Measurements from ENCODE around the gene MAB21L4.

MAB21L4 gene

DNA sequence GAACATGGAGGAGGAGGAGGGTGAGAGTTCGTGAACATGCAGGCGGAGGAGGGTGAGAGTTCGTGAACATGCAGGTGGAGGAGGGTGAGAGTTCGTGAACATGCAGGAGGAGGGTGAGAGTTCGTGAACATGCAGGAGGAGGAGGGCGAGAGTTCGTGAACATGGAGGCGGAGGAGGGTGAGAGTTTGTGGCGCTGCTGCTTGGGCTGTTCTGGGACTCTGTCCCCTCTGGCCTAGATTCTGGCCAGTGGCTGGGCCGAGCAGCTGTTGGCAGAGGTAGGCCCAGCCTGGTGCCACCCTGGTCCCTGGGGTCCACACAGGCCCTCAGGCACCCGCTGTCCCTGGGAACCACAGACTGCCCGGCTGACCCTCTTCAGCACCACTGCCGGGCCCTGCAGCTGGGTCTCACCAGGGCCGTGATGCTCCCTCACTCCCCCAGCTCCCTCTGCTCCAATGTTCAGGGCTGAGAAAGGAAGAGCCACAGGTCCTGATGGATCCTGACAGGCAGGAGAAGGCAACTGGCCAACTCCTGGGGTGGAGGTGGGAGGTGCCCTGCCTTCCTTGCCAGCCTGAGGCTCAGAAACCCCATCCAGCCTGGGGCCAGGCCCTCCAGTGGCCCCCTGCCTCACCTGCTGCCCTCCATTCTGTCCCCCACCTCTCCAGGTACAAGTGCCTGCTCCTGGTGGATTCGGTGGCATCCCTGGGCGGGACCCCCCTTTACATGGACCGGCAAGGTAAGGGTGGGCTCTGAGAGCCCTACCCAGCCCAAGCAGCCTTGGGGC is 23.4 kb downstream of the MAB21L4 start:
- TF ChIP-seq, protein P1, sequence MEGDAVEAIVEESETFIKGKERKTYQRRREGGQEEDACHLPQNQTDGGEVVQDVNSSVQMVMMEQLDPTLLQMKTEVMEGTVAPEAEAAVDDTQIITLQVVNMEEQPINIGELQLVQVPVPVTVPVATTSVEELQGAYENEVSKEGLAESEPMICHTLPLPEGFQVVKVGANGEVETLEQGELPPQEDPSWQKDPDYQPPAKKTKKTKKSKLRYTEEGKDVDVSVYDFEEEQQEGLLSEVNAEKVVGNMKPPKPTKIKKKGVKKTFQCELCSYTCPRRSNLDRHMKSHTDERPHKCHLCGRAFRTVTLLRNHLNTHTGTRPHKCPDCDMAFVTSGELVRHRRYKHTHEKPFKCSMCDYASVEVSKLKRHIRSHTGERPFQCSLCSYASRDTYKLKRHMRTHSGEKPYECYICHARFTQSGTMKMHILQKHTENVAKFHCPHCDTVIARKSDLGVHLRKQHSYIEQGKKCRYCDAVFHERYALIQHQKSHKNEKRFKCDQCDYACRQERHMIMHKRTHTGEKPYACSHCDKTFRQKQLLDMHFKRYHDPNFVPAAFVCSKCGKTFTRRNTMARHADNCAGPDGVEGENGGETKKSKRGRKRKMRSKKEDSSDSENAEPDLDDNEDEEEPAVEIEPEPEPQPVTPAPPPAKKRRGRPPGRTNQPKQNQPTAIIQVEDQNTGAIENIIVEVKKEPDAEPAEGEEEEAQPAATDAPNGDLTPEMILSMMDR (IDR thresholded peaks at IDR 0.05; ENCODE audit: insufficient read depth, low read length, poor library complexity, severe bottlenecking) = no peak
- H3K36me3 ChIP-seq (ENCODE audit: control insufficient read depth, insufficient read depth, low read length) = no peaks in the 10 kb centered on the region

DNA sequence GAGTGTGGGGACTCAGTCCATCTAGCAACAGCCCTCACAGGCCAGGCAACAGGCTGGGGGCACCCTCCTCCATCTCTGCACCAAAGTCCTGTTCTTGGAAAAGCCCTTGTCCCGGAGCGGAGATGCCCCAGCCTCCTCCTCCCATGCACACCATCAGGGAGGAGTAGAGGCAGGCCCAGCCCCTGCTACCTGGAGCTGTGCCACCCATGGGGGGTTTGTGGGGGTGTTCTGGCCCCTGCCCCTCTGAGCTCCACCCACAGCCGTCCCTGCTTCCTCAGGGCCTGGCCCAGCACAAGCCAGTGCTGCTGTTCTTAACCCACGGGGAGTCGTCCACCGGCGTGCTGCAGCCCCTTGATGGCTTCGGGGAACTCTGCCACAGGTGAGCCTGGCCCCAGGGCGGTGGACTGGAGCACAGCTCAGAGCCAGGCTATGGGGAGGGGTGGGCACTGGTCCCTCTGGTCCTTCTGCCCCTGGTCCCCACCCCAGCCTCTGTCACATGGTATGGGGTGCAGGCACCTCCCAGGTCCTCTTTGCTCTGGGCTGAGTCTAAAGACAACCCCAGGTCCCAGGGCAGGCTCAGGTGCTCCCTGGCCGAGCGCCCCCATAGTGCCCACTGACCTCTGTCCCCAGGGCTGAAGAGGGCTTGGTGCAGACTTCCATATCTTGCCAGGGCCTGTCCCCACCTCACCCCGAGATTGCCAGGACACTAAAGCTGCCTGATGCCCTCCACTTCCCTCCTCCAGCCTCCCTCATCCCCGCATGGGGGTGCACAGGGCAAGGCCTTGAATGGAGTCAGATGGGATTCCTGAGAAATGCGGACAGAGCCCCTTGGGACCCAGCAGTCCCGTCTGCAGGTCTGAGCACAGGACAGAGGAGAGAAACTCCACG is 24.6 kb downstream of the MAB21L4 start:
- DNase-seq (ENCODE audit: extremely low read depth, insufficient read length) = no peak
- Histone ChIP-seq H3K36me3 (ENCODE audit: control insufficient read depth, insufficient read depth, low read length) (no peaks in the 10 kb centered on the region), H3K27me3 (replicated peaks; ENCODE audit: control insufficient read depth, insufficient read depth, low read length) (peaks cover 1% of the 10 kb centered on the region), H3K4me3 (replicated peaks; ENCODE audit: low read depth, low read length) (no peak overlapping the region)
- TF ChIP-seq, protein P1 (IDR thresholded peaks at IDR 0.05; ENCODE audit: insufficient read depth, low read length, poor library complexity, severe bottlenecking) = no peak

More for the DNA sequence above, 23.4 kb downstream of the MAB21L4 start:
- Histone ChIP-seq H3K4me3 (replicated peaks; ENCODE audit: low read depth, low read length) (no peak overlapping the region), H3K27me3 (replicated peaks; ENCODE audit: control insufficient read depth, insufficient read depth, low read length) (peaks cover 1% of the 10 kb centered on the region)
- DNase-seq (ENCODE audit: extremely low read depth, insufficient read length) = no peak

DNA sequence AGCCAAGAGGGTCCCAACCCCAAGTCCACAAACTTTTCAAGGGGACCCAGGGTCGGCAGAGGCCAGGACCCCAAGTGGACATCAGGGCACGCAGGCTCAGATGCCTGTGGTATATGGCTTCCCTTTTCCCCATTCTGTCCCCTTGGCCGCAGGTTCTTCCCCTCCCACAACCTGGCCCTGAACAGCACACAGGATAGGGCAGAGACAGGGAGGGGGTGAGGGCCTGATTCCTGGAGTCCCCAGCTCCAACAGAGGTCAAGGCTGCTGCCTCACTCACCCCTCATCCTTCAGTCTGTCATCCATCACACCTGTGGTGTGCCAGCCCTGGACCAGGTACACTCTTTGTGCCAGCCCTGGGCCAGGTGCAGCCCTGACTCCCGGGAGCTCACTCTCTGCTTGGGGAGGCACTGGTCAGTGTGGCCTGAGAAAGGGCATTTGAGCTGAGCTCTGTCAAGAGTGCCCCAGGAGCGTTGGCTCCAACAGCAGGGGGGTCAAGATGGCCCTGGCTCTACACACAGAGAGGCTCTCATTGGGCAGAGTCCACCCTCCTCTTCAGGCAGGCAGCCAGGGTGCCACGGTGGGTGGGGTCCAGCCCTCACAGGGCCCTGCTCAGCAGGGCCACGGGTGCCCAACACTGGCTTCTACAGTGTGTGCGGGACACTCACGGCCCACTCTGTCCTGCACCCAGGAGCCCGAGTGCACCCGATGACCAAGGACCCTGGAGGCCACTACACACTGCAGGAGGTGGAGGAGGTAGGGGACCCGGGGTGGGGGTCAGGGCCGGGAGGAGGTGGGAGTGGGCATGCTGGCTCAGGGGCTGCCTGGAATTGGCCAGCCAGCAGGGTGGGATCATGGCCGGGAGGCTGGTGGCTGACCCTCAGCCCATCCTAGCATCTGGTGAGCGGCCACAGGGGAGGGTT is 25.7 kb downstream of the MAB21L4 start:
- H3K27me3 ChIP-seq (replicated peaks; ENCODE audit: control insufficient read depth, insufficient read depth, low read length) = peaks cover 1% of the 10 kb centered on the region
- TF ChIP-seq, protein P1 (IDR thresholded peaks at IDR 0.05; ENCODE audit: insufficient read depth, low read length, poor library complexity, severe bottlenecking) = no peak
- H3K4me3 ChIP-seq (replicated peaks; ENCODE audit: low read depth, low read length) = no peak overlapping the region
- no peaks in the 10 kb centered on the region for H3K36me3 ChIP-seq (ENCODE audit: control insufficient read depth, insufficient read depth, low read length)
- no peak for DNase-seq (ENCODE audit: extremely low read depth, insufficient read length)

DNA sequence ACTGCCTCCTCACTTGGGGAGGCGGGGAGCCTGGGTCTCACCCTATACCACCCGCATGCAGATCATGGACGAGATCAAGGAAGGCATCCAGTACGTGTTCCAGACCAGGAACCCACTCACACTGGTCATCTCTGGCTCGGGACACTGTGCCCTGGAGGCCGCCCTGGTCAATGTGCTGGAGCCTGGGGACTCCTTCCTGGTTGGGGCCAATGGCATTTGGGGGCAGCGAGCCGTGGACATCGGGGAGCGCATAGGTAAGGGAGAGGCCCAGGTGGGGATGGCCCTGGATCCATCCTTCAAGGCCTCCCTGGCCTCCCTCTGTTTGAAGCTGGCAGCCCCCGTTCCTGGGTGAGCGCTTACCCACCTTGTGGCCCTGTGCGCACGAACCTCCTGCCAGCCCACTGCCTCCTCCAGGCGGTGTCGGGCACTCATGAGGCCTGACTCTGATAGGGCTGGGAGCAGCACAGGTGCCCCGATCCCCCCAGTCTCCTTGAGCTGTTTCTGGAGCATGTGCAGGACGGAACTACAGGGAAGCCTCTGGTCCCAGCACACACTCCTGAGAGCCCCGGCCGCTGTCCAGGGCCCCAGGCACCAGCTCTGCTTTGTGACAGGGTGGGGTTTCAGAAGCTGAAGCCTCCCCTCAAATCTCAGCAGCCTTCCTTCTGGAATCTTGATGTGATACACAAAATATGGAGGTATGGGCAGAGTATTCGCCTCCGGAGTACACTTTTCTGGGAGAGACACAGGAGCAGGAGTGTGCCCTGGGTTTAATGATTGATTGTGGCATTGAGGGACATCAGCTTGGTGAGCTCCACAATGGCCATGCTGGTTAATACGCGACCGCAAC is 26.6 kb downstream of the MAB21L4 start:
- no peak for DNase-seq (ENCODE audit: extremely low read depth, insufficient read length)
- Histone ChIP-seq H3K4me3 (replicated peaks; ENCODE audit: low read depth, low read length) (no peak overlapping the region), H3K36me3 (ENCODE audit: control insufficient read depth, insufficient read depth, low read length) (no peaks in the 10 kb centered on the region), H3K27me3 (replicated peaks; ENCODE audit: control insufficient read depth, insufficient read depth, low read length) (peaks cover 1% of the 10 kb centered on the region)
- TF ChIP-seq, protein P1 (IDR thresholded peaks at IDR 0.05; ENCODE audit: insufficient read depth, low read length, poor library complexity, severe bottlenecking) = no peak

All from GM06990 (cell line).